GM23248 (cell line): ENCODE data around the gene NMT1.

Experiments used
- EZH2 ChIP-seq: fragments of 200-600 bp; sonication (generic); IDR thresholded peaks from 2 replicates; pipeline ENCODE4 v1.6.1; 2018; ENCODE audit warnings: antibody characterized with exemption, mild to moderate bottlenecking; ENCODE audit not compliant: insufficient read depth, poor library complexity, severe bottlenecking
- EZH2phosphoT487 ChIP-seq: fragments of 200-600 bp; sonication (generic); IDR thresholded peaks from 2 replicates; pipeline ENCODE4 v1.6.1; 2018; ENCODE audit warnings: antibody characterized with exemption, moderate library complexity, mild to moderate bottlenecking, low read depth; ENCODE audit not compliant: insufficient read depth

- TF ChIP-seq EZH2 (no peak), EZH2phosphoT487 (no peak)
These were observed 29.6 kb downstream of the NMT1 start for GRCh38 chr17:45090711-45091110.
